Measurements from ENCODE around the gene LATS2.

GRCh38 chr13:20960663-20961309 lies 100.6 kb downstream of the LATS2 start:
- TF ChIP-seq CTCF (IDR thresholded peaks at IDR 0.05): no peak
- no peak for TF ChIP-seq POLR2A (IDR thresholded peaks at IDR 0.05)
